Cardiac septum (tissue), 1 donor: ENCODE data around the gene HRAS. TPM values are rescaled to one million over a fixed set of nuclear protein-coding genes. Genes with fewer than 3 reads are reported as not detected.

Experiments
- DNase-seq: peaks from one replicate; pipeline ENCODE4 v3.0.0-alpha.2; 2020; ENCODE audit warnings: low spot score
- intact Hi-C: fragments of 100-400 bp; cut with DNase I; formaldehyde crosslinking; loops from one replicate; pipeline ENCODE4 v1.14.0; 2022
- total RNA-seq: library from RNA; stranded (reverse); fragmentation: NEBNext Ultra II Directional; extraction: Animal tissue kit (Norgen Biotek cat#: 25700); gene quantifications from one replicate; pipeline ENCODE4 v1.2.1, GENCODE V29; 2021
- donor health status: DM: no; HTN: no; CAD: no.

The HRAS gene
- total RNA-seq, 1 donor from 2014 or later, result 75.9 TPM

GRCh38 chr11:568306-569157, 33.2 kb upstream of the HRAS start:
- peak; percentile 96 for DNase-seq
- intact Hi-C loops, result no loop called here

GRCh38 chr11:567629-568292, 32.4 kb upstream of the HRAS start:
- DNase-seq, result no peak

GRCh38 chr11:567011-567628, 31.7 kb upstream of the HRAS start:
- DNase-seq, result no peak
- intact Hi-C loops, result no loop called here

More at GRCh38 chr11:567629-568292, 32.4 kb upstream of the HRAS start:
- intact Hi-C loops, result no loop called here

- intact Hi-C loops, result no loop called here
Measured at GRCh38 chr11:565921-566509, 30.6 kb upstream of the HRAS start.

GRCh38 chr11:563812-564578, 28.6 kb upstream of the HRAS start:
- intact Hi-C loops, result no loop called here
- no peak for DNase-seq

More at GRCh38 chr11:565921-566509, 30.6 kb upstream of the HRAS start:
- DNase-seq, result no peak

- intact Hi-C loops, result no loop called here
- no peak for DNase-seq
Measured at GRCh38 chr11:563066-563811, 27.9 kb upstream of the HRAS start.

GRCh38 chr11:562046-562645, 26.8 kb upstream of the HRAS start:
- intact Hi-C loops, result no loop called here
- DNase-seq, result no peak

- intact Hi-C loops, result no loop called here
- no peak for DNase-seq
Measured at GRCh38 chr11:561148-562003, 26.0 kb upstream of the HRAS start.

GRCh38 chr11:560305-561147, 25.1 kb upstream of the HRAS start, which contains the start of the genes LMNTD2 and RASSF7:
LMNTD2 (minus strand) TSS chr11:560738; CDS start chr11:560716, 22 bp downstream.
RASSF7 (plus strand) TSS chr11:560970; CDS start chr11:561769, 799 bp downstream.
- intact Hi-C loops, result no loop called here
- peak; percentile 95 for DNase-seq

GRCh38 chr11:559712-560304, 24.4 kb upstream of the HRAS start:
- no peak for DNase-seq

GRCh38 chr11:559020-559620, 23.7 kb upstream of the HRAS start:
- intact Hi-C loops, result no loop called here
- DNase-seq, result no peak

More at GRCh38 chr11:559712-560304, 24.4 kb upstream of the HRAS start:
- intact Hi-C loops, result no loop called here

- intact Hi-C loops, result no loop called here
Measured at GRCh38 chr11:558503-558902, 23.1 kb upstream of the HRAS start.

GRCh38 chr11:557328-558132, 22.2 kb upstream of the HRAS start:
- intact Hi-C loops, result loop anchor here (2.0 kb wide), 1 partner anchor 171 kb away; no protein-coding TSS in a partner anchor
- no peak for DNase-seq

More at GRCh38 chr11:558503-558902, 23.1 kb upstream of the HRAS start:
- DNase-seq, result no peak

- DNase-seq, result no peak
- intact Hi-C loops, result loop anchor here (2.0 kb wide), 1 partner anchor 172 kb away; no protein-coding TSS in a partner anchor
Measured at GRCh38 chr11:556662-557256, 21.4 kb upstream of the HRAS start.
